HUES48 (cell line): ENCODE data around the gene PDCD10.

ENCODE experiments used
- H3K27ac ChIP-seq: one replicate; pipeline ENCODE4 v1.7.0; 2013; ENCODE audit warnings: low read depth, low read length, inconsistent platforms
- H3K27me3 ChIP-seq: 2 replicates; pipeline ENCODE4 v1.6.1; 2013; ENCODE audit warnings: mild to moderate bottlenecking, low read length; ENCODE audit not compliant: control insufficient read depth, insufficient read depth
- H3K36me3 ChIP-seq: 2 replicates; pipeline ENCODE4 v1.6.1; 2013; ENCODE audit warnings: low read length; ENCODE audit not compliant: control insufficient read depth, insufficient read depth
- H3K4me1 ChIP-seq: 2 replicates; pipeline ENCODE4 v1.6.1; 2013; ENCODE audit warnings: mild to moderate bottlenecking, low read length; ENCODE audit not compliant: control insufficient read depth, insufficient read depth
- H3K4me3 ChIP-seq: 2 replicates; pipeline ENCODE4 v1.5.1; 2013; ENCODE audit warnings: mild to moderate bottlenecking, low read depth, low read length
- H3K9ac ChIP-seq: 2 replicates; pipeline ENCODE4 v1.6.1; 2013; ENCODE audit warnings: mild to moderate bottlenecking, low read depth, low read length, moderate library complexity
- H3K9me3 ChIP-seq: 2 replicates; pipeline ENCODE4 v1.6.1; 2013; ENCODE audit warnings: low read length; ENCODE audit not compliant: control insufficient read depth, insufficient read depth

The PDCD10 gene

DNA sequence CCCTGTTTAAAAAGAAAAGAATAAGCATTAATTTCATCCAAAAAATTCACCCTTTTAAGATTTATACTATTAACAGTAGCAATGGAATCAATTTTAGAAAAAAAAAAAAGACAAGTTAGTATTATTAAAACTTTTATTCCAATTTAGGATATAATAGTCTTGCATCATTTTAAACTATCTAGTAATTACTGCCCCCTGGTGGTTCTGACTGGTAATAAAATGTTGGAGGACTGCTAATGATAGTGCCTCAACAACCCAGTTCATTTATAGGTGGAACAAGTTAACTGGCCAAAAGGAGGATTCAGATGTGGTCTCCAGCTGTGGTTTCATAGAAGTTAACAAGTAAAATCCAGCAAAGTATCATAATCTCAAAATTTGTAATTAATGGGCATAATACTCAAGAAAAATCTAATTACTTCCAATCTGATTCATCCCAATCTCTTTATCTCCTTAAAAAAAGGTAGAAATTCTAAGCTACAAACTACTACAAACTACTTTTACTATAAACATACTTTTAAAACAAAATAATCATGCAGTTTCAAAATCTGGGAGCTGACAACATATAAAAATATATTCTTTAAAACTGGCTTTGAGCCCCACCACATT is 50.2 kb downstream of the PDCD10 start:
- peaks cover 63% of the 10 kb centered on the region for H3K36me3 ChIP-seq
- no peaks in the 10 kb centered on the region for H3K27me3 ChIP-seq
- H3K4me3 ChIP-seq, result no peak overlapping the region
- no peaks in the 10 kb centered on the region for H3K9me3 ChIP-seq
- no peak overlapping the region for H3K9ac ChIP-seq
- peaks cover 20% of the 10 kb centered on the region for H3K4me1 ChIP-seq
- no peak overlapping the region for H3K27ac ChIP-seq

DNA sequence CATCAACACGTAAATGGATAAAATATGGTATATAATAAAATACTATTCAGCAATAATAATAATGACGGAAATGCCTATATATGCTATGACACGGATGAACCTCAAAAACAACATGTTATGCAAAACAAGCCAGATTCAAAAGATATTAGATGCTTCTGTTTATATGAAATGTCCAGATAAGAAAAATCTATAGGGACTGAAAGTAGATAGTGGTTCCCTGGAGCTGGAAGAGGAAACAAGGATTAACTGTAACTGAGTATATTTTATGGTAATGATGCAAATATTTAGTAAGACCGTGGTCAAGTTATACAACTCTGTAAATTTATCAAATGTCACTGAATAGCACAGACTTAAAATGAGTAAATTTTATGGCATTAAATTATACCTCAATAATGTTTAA is 55.2 kb downstream of the PDCD10 start:
- H3K36me3 ChIP-seq, result peaks cover 73% of the 10 kb centered on the region
- no peaks in the 10 kb centered on the region for H3K4me1 ChIP-seq
- peaks cover 11% of the 10 kb centered on the region for H3K9me3 ChIP-seq
- no peak overlapping the region for H3K9ac ChIP-seq
- no peaks in the 10 kb centered on the region for H3K27me3 ChIP-seq
- H3K27ac ChIP-seq, result no peak overlapping the region
- no peak overlapping the region for H3K4me3 ChIP-seq

DNA sequence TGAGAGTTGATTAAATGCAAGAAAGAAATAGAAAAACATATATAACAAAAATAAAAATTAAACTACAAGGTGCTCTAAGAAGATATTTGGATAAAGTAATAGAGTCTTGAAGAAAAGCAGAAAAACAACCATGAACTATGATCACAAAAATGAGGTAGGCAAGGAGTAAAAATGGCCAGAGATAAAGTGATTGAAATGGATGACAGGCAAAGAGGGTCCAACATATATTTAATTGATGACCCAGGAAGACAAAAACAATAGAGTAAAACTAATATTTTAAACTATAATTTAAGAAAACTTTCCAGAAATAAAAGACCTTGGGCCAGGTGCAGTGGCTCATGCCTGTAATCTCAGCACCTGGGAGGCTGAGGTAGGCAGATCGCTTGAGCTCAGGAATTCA is 58.8 kb downstream of the PDCD10 start:
- Histone ChIP-seq H3K9ac (no peak overlapping the region), H3K9me3 (peaks cover 11% of the 10 kb centered on the region), H3K36me3 (peaks cover 65% of the 10 kb centered on the region), H3K27ac (no peak overlapping the region), H3K4me1 (no peaks in the 10 kb centered on the region), H3K27me3 (no peaks in the 10 kb centered on the region), H3K4me3 (no peak overlapping the region)

DNA sequence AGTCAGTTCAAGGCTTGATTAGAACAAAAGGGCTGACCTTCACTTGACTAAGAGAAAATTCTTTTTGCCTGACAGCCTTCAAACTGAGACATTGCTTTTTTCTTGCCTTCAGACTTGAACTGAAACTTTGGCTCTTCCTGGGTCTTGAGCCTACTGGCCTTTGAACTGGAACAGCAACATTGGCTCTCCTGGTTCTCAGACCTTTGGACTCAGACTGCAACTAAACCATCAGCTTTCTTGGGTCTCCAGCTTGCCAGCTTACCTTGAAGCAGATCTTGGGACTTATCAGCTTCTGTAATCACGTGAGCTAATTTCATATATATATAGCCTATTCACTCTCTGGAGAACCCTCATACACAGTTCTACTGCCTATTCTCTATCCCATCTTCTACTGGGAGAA is 61.5 kb downstream of the PDCD10 start:
- H3K27me3 ChIP-seq, result no peaks in the 10 kb centered on the region
- no peaks in the 10 kb centered on the region for H3K4me1 ChIP-seq
- no peak overlapping the region for H3K4me3 ChIP-seq
- no peak overlapping the region for H3K27ac ChIP-seq
- peaks cover 11% of the 10 kb centered on the region for H3K9me3 ChIP-seq
- peaks cover 47% of the 10 kb centered on the region for H3K36me3 ChIP-seq
- H3K9ac ChIP-seq, result no peak overlapping the region

DNA sequence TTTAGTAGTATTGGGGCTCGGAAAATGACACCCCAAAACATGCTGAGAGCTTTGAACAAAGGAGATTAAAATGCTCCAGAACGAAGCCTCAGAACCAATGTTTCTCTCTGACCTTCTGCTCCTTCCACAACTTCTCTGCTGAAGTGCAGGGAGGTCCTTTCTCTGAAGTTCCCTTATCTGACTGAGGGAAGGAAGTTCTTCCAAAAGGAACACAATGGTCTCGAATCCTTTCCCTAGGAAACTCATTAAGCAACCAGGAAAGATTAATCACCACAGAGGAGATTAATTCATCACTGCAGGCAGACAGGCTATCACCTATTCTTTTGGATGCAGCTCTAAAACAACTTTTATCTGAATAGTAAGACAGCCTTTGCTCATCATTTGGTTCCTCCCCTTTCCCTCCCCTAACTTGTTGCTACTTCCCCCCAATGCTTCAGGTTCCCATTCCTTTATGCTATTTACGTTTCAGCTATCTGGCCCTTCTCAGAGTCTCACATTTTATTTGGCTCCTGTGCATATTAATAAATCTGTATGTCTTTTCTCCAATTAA is 62.7 kb downstream of the PDCD10 start:
- peaks cover 6% of the 10 kb centered on the region for H3K9me3 ChIP-seq
- H3K4me1 ChIP-seq, result no peaks in the 10 kb centered on the region
- peaks cover 40% of the 10 kb centered on the region for H3K36me3 ChIP-seq
- H3K27ac ChIP-seq, result no peak overlapping the region
- H3K9ac ChIP-seq, result no peak overlapping the region
- no peaks in the 10 kb centered on the region for H3K27me3 ChIP-seq
- no peak overlapping the region for H3K4me3 ChIP-seq

DNA sequence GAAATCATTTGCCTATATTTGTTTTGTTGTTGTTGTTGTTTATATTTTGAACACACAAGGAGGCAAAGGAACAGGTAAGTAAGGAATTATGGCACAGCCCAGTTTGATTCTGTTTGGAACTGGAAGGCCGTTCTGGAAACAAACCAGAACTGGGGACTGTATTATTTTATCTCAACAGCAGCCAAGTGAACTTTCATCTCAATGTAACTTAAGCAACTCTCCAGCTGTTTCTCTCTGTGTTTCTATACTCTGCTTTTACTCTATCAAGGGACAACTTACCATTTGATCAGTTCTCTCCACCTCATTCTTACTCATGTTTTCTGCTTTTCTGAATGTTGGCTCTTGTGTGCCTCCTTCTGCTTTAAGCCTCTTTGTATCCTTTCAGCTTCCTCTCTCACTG is 65.0 kb downstream of the PDCD10 start:
- no peaks in the 10 kb centered on the region for H3K27me3 ChIP-seq
- no peak overlapping the region for H3K4me3 ChIP-seq
- H3K27ac ChIP-seq, result no peak overlapping the region
- H3K9ac ChIP-seq, result no peak overlapping the region
- peaks cover 18% of the 10 kb centered on the region for H3K36me3 ChIP-seq
- no peaks in the 10 kb centered on the region for H3K9me3 ChIP-seq
- H3K4me1 ChIP-seq, result peaks cover 7% of the 10 kb centered on the region; the same call in 1 of the 2 replicates

DNA sequence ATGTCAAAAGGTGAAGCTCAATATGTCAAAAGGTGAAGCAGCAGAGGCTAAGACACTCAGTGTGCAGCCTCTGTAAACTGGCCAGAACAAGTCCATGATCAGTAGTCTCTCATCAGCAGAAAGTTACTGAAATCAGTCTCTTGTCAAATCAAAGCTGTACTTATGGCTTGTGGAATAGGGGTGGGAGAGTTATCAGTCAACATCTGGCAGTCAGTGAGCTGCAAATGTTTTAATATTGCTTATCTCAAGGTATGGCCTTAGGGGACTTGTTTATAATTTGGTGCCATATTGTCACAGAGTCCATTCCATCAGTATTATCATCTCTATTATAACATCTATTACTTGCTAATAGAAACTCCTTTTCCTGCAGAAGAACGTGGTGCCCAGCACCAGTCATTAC is 66.0 kb downstream of the PDCD10 start:
- Histone ChIP-seq H3K27ac (no peak overlapping the region), H3K36me3 (0 out of 2 replicates have a peak, but pooled peaks cover 9% of the 10 kb centered on the region), H3K9ac (no peak overlapping the region), H3K27me3 (no peaks in the 10 kb centered on the region), H3K4me1 (peaks cover 7% of the 10 kb centered on the region; the same call in 1 of the 2 replicates), H3K4me3 (no peak overlapping the region), H3K9me3 (no peaks in the 10 kb centered on the region)

DNA sequence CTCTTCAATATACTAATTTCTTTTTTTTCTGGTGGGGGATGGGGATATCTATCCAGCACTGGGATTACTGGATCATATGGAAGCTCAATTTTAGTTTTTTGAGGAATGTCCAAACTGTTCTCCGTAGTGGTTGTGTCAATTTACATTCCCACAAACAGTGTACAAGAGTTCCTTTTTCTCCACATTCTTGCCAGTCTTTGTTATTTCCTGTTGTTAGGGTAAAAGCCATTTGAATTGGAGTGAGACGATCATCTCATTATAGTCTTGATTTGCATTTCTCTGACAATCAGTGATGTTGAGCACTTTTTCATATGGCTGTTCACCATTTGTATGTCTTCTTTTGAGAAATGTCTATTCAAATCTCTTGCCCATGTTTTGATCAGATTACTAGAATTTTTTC is 68.1 kb downstream of the PDCD10 start:
- Histone ChIP-seq H3K4me1 (peaks cover 7% of the 10 kb centered on the region; the same call in 1 of the 2 replicates), H3K36me3 (no peaks in the 10 kb centered on the region), H3K27me3 (no peaks in the 10 kb centered on the region), H3K9me3 (no peaks in the 10 kb centered on the region), H3K9ac (no peak overlapping the region), H3K4me3 (no peak overlapping the region), H3K27ac (no peak overlapping the region)

DNA sequence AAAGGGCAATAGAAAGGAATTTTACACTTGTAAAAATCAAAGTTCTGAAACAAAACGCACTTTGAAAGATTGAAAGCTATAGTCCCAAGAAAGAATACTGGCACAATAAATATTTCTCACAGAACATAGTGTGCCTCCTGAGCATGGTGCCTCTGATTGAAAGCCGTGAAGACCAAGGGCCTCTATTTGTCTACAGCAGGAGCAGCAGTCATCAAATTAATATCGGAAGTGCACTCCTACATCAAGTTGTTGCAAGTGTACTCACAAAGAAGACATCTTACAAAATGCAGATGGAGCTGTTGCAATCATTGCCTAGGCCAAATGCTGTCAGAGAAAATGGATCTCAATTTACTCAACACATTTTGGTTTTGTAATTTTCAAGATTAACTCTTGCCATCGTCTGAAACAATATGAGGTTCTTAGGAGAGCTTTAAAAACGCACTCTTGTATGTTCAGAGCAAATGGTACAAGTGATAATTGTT is 71.7 kb downstream of the PDCD10 start:
- Histone ChIP-seq H3K4me1 (peaks cover 10% of the 10 kb centered on the region; the same call in 1 of the 2 replicates), H3K36me3 (no peaks in the 10 kb centered on the region), H3K4me3 (no peak overlapping the region), H3K27ac (no peak overlapping the region), H3K27me3 (no peaks in the 10 kb centered on the region), H3K9me3 (no peaks in the 10 kb centered on the region), H3K9ac (no peak overlapping the region)

DNA sequence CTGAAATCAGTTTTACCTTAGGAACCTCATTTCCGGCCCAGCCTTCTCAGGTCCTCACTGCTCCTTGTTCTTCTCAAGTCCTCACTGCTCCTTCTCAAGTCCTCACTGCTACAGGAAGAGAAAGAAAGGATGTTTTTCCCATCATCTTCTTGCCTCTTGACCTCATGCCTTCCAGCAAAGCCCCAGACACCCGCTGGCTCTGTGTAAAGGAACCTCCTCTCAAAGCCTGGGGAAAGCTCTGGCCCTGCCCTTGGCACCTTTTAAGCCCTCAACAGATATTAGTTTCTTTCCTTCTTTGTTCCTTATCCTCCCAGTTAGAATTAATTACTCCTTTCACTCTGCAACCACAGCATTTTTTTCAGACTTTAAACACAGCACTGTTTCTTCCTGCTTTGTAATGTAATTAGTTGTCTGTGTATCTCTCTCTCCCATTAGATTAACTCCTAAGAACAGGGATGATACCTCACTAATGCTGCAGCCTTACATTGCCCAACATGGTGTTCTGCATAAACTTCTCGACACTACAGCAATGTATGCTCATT is 76.9 kb downstream of the PDCD10 start:
- Histone ChIP-seq H3K9ac (no peak overlapping the region), H3K4me3 (no peak overlapping the region), H3K9me3 (no peaks in the 10 kb centered on the region), H3K36me3 (no peaks in the 10 kb centered on the region), H3K27ac (no peak overlapping the region), H3K27me3 (no peaks in the 10 kb centered on the region), H3K4me1 (peaks cover 32% of the 10 kb centered on the region)

DNA sequence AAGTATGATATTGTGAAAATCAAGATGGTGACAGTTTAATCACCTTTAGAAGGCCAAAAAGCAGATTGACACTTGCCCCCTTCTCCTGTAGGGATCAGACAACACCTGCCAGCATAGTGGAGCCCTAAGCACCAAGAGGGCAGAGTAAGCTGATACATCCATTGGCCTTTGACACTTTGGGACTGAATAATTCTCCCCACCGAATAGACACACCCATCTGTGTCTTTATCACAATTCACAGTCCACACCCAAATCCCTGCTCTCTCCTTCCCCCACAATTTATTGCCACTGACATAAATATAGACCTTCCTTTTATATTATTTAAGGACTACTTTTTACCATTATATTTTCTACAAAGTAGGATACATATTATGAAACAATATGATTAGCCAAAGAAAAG is 77.9 kb downstream of the PDCD10 start:
- peaks cover 41% of the 10 kb centered on the region for H3K4me1 ChIP-seq
- H3K4me3 ChIP-seq, result no peak overlapping the region
- H3K27me3 ChIP-seq, result no peaks in the 10 kb centered on the region
- H3K27ac ChIP-seq, result no peak overlapping the region
- H3K9ac ChIP-seq, result no peak overlapping the region
- no peaks in the 10 kb centered on the region for H3K9me3 ChIP-seq
- no peaks in the 10 kb centered on the region for H3K36me3 ChIP-seq
